Body of pancreas (tissue), 4 donors: Measurements from ENCODE around the gene WDR86.

Experiments
- POLR2A ChIP-seq, 3 donors: fragments of 450-650 bp; IDR thresholded peaks; one replicate each; pipeline ENCODE4 v1.6.1; 2016; ENCODE audit warnings: antibody characterized with exemption in 3 of 3, mild to moderate bottlenecking in 2 of 3
- TF ChIP-seq, protein P1 (sequence below), 7 experiments: fragments of 450-650 bp in 4 of 7; fragments of 200-600 bp in 3 of 7; sonication (generic) in 3 of 7; IDR thresholded peaks; one replicate each; pipeline ENCODE4 v1.5.1; 2016 to 2019; ENCODE audit warnings: antibody characterized with exemption in 7 of 7

DNA sequence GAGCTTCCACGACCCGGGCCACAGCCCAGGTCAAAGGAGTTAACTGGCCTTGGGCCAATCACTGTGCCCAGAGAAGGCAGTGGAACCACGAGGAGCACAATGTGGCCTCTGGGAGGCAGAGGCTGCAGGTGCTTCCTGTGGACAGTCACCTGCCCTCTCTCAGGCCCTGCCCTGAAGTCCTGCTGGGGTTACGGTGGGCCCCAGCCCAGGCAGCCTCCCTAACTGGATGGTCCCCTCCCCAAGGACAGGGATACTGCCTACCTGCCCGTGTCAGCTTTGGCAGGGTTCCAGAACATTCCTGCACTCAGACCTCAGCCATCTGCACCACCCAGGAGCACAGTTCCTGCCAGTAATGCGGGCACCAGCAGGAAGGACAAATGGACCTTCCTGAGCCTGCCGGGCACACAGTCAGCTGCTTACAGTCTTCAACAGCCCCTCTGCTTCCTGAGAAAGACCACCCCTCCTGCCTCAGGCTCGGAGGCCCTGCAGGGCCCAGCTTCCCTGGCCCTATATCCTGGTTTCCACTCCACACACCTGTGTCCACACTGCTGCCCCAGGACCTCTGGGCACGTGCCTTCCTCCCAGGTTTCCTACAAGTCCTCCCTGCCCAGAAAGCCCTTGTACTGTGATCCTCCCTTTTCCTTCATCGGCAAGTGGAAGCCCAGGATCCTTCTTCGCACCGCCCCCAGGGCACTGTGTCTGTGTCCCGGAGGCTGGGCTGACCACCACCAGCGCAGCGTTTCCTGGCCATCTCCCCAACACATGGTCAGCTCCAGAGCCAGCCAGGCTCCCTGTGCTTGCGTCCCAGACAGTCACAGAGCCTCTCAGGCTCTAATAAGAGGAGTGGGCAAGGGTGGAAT is 23.3 kb downstream of the WDR86 start:
- TF ChIP-seq, protein P1, sequence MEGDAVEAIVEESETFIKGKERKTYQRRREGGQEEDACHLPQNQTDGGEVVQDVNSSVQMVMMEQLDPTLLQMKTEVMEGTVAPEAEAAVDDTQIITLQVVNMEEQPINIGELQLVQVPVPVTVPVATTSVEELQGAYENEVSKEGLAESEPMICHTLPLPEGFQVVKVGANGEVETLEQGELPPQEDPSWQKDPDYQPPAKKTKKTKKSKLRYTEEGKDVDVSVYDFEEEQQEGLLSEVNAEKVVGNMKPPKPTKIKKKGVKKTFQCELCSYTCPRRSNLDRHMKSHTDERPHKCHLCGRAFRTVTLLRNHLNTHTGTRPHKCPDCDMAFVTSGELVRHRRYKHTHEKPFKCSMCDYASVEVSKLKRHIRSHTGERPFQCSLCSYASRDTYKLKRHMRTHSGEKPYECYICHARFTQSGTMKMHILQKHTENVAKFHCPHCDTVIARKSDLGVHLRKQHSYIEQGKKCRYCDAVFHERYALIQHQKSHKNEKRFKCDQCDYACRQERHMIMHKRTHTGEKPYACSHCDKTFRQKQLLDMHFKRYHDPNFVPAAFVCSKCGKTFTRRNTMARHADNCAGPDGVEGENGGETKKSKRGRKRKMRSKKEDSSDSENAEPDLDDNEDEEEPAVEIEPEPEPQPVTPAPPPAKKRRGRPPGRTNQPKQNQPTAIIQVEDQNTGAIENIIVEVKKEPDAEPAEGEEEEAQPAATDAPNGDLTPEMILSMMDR (IDR thresholded peaks at IDR 0.05), result no peak
- no peak for TF ChIP-seq POLR2A (IDR thresholded peaks at IDR 0.05)
